ENCODE results near the gene ABL1. TPM values are rescaled to one million over a fixed set of nuclear protein-coding genes. Genes with fewer than 3 reads are reported as not detected.

Gene ABL1
- polyA plus RNA-seq, 1 of the 3 experiments (the other 2 are of a cell fraction), result 24.6 TPM

DNA sequence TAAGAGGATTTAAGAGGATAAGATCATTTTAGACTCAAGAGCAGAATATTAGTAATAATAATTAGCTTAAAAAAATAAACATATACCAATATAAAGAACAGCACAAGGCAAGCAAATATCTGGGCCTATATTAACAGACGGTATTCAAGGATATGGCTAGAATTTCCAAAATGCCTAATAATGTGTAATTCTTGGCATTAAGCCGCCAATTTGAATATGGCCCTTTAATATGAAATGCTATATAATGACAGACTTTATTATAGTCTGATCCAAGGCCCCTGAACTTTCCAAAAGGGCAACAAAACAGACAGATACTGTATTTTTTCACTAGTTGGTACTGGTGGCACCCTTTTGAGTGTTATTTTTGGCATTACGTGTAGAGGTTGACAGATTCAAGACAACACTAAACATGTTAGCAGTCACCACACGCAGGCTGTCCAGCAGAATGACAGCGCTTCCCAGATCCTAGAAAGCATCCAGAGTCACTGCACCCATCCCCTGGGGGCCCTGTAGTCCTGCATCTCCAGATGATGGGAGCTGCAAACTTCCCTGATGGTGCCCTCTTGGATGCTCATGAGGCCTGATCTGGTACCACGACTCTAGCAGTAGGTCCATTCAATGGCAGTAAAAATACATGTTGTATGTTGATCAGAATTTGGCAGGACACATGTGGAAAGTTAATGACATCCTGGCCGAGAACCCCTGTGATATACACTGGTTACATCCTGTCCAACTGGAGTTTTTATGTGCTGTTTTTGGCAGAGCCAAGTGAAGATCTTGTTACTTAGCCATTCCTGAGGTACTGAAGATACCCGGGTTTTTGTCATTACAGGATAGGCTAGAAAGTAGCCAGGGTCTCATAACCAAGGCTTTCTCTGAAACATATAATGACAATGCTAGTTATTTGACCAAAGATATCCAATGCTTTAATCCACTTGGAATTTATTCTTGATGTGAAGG lies 1.7 kb upstream of the ABL1 start (continued):
- TF ChIP-seq, protein P1, sequence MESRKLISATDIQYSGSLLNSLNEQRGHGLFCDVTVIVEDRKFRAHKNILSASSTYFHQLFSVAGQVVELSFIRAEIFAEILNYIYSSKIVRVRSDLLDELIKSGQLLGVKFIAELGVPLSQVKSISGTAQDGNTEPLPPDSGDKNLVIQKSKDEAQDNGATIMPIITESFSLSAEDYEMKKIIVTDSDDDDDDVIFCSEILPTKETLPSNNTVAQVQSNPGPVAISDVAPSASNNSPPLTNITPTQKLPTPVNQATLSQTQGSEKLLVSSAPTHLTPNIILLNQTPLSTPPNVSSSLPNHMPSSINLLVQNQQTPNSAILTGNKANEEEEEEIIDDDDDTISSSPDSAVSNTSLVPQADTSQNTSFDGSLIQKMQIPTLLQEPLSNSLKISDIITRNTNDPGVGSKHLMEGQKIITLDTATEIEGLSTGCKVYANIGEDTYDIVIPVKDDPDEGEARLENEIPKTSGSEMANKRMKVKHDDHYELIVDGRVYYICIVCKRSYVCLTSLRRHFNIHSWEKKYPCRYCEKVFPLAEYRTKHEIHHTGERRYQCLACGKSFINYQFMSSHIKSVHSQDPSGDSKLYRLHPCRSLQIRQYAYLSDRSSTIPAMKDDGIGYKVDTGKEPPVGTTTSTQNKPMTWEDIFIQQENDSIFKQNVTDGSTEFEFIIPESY (IDR thresholded peaks at IDR 0.05; ENCODE audit: borderline replicate concordance, low read depth), result no peak
- 0 out of 2 replicates have a peak, but pooled peaks have one; percentile 10 for TF ChIP-seq GATA2 (CRISPR knock-in tag; IDR thresholded peaks at IDR 0.05)
- TF ChIP-seq RAD21 (IDR thresholded peaks at IDR 0.05; ENCODE audit: low read length), result no peak
- TF ChIP-seq SIN3A (IDR thresholded peaks at IDR 0.05; ENCODE audit: borderline replicate concordance, low read depth, low read length), result no peak
- TF ChIP-seq, protein P2, sequence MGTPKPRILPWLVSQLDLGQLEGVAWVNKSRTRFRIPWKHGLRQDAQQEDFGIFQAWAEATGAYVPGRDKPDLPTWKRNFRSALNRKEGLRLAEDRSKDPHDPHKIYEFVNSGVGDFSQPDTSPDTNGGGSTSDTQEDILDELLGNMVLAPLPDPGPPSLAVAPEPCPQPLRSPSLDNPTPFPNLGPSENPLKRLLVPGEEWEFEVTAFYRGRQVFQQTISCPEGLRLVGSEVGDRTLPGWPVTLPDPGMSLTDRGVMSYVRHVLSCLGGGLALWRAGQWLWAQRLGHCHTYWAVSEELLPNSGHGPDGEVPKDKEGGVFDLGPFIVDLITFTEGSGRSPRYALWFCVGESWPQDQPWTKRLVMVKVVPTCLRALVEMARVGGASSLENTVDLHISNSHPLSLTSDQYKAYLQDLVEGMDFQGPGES (IDR thresholded peaks at IDR 0.05; ENCODE audit: low read depth, low read length), result no peak
- TF ChIP-seq TEAD4 (IDR thresholded peaks at IDR 0.05; ENCODE audit: borderline replicate concordance, insufficient read depth), result no peak
- TF ChIP-seq MEF2A (IDR thresholded peaks at IDR 0.05; ENCODE audit: borderline replicate concordance, low read depth), result no peak
- TF ChIP-seq CHD2 (IDR thresholded peaks at IDR 0.05; ENCODE audit: low read length, partially characterized antibody), result peak; percentile 39
- no peak for TF ChIP-seq JUND (IDR thresholded peaks at IDR 0.05)
- no peak for TF ChIP-seq POLR2AphosphoS5 (IDR thresholded peaks at IDR 0.05; ENCODE audit: low read depth, low read length)
- TF ChIP-seq MXI1 (IDR thresholded peaks at IDR 0.05; ENCODE audit: low read depth, low read length), result peak; percentile 84
- no peak for TF ChIP-seq FOXM1 (IDR thresholded peaks at IDR 0.05; ENCODE audit: low read depth)

DNA sequence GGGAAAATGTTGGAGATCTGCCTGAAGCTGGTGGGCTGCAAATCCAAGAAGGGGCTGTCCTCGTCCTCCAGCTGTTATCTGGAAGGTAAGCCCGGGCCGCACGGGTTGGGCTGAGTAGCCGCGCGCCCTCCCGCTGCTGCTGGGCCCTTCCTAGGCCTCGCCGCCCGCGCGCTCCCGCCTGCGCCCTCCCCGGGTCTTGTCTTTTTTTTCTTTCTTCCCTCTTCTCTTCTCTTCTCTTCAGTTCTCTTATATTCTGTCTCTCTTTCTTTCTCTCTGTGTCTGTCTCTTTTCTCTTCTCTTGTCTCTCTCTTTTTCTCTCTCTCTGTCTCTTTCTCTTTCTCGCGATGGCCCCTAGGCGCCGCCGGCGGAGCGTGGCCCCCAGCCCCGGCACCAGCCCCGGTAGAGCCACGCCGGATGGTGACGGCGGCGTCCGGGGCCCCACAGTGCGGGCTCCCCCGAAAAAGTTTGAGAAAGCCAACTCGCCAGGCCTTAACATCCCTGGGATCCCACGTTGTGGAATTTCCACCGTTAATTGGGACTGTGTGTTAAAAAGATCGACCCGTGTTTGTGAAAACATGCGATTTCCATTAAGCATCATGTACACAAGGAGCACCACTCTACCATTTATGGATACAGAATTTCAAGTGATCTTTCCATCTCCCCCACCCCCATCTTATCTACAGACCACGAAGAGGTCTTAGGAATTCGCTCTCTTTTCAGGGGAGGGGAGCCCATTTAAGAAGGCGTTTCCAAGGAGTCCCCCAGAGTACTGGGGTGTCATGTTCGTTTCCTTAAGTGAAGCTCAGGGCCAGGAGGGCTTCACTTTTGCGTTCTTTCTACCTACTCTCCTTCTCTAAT lies 616 bp downstream of the ABL1 start:
- H4K20me1 ChIP-seq (ENCODE audit: insufficient read depth), result peaks cover 36% of the 10 kb centered on the region
- H2AFZ ChIP-seq (ENCODE audit: low read depth), result no peak overlapping the region
- no peaks in the 10 kb centered on the region for H3K9me3 ChIP-seq
- WGBS (ENCODE audit: low lambda C conversion rate), result 1% methylated on average over 43 of the region's 44 CpGs
- H3K4me1 ChIP-seq (ENCODE audit: control insufficient read depth in 1 of 2, insufficient read depth in 2 of 2, low read depth in 1 of 2, low read length in 1 of 2), result peaks cover 42 to 44% of the 10 kb centered on the region in 2 experiments
- H3K9me2 ChIP-seq, result no peaks in the 10 kb centered on the region
- H3F3A ChIP-seq (replicated peaks; ENCODE audit: insufficient read depth), result peaks cover 21% of the 10 kb centered on the region
- peaks cover 0 to 12% of the 10 kb centered on the region in 2 experiments for H3K36me3 ChIP-seq (replicated peaks in 1 of 2; ENCODE audit: control insufficient read depth in 1 of 2, insufficient read depth in 2 of 2, low read length in 1 of 2)
- no peaks in the 10 kb centered on the region for H3K27me3 ChIP-seq (ENCODE audit: insufficient read depth)
- H3K9ac ChIP-seq, result peak overlapping the region; percentile 94
- ChIA-PET CTCF (interaction anchor here (1.0 to 8.2 kb wide), 3 partner anchors 11 to 128 kb away, joined by 3 to 60 read pairs (median 3); no protein-coding TSS in a partner anchor), POLR2A (interaction anchor here (1.0 kb wide), 1 partner anchor 10 kb away, joined by 3 read pairs; no protein-coding TSS in a partner anchor)
- peak; percentile 78 for DNase-seq
- TF ChIP-seq, protein P3, sequence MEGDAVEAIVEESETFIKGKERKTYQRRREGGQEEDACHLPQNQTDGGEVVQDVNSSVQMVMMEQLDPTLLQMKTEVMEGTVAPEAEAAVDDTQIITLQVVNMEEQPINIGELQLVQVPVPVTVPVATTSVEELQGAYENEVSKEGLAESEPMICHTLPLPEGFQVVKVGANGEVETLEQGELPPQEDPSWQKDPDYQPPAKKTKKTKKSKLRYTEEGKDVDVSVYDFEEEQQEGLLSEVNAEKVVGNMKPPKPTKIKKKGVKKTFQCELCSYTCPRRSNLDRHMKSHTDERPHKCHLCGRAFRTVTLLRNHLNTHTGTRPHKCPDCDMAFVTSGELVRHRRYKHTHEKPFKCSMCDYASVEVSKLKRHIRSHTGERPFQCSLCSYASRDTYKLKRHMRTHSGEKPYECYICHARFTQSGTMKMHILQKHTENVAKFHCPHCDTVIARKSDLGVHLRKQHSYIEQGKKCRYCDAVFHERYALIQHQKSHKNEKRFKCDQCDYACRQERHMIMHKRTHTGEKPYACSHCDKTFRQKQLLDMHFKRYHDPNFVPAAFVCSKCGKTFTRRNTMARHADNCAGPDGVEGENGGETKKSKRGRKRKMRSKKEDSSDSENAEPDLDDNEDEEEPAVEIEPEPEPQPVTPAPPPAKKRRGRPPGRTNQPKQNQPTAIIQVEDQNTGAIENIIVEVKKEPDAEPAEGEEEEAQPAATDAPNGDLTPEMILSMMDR (IDR thresholded peaks at IDR 0.05), result peak; percentile 21; the same call in 1 of the 2 replicates
- 0 out of 2 replicates have a peak, but pooled peaks have one; percentile 5 for TF ChIP-seq TAF1 (IDR thresholded peaks at IDR 0.05; ENCODE audit: borderline replicate concordance, low read depth, low read length)
- TF ChIP-seq YY1 (IDR thresholded peaks at IDR 0.05; ENCODE audit: low read depth), result no peak
- peak overlapping the region; percentile 85 to 97 for H3K27ac ChIP-seq (ENCODE audit: low read depth in 2 of 2, low read length in 1 of 2)
- H3K4me2 ChIP-seq, result peak overlapping the region; percentile 79
- peaks cover 88% of the 10 kb centered on the region for H3K79me2 ChIP-seq (ENCODE audit: insufficient read depth)
- H3K4me3 ChIP-seq (ENCODE audit: low read depth in 2 of 2, low read length in 1 of 2), result peak overlapping the region; percentile 73 to 77

Measured in SK-N-SH (cell line).